Subcutaneous adipose tissue (tissue), 4 donors: ENCODE measurements around the gene SEC24C. TPM values are rescaled to one million over a fixed set of nuclear protein-coding genes. Genes with fewer than 3 reads are reported as not detected.

Experiments
- total RNA-seq, 4 donors: library from RNA; depleted of rRNA; stranded (reverse); fragments of >200 nt; gene quantifications; one replicate each; pipeline ENCODE4 v1.1.0, GENCODE V29; 2016
- TF ChIP-seq, protein P1 (sequence below): fragments of 450-650 bp; IDR thresholded peaks from one replicate; pipeline ENCODE4 v1.5.1; 2016; ENCODE audit warnings: low read depth, mild to moderate bottlenecking, control low read depth, antibody characterized with exemption, moderate library complexity

The SEC24C gene
- total RNA-seq, 4 donors from 2014 or later: 36.7 to 48.8 (median 40.1) TPM

DNA sequence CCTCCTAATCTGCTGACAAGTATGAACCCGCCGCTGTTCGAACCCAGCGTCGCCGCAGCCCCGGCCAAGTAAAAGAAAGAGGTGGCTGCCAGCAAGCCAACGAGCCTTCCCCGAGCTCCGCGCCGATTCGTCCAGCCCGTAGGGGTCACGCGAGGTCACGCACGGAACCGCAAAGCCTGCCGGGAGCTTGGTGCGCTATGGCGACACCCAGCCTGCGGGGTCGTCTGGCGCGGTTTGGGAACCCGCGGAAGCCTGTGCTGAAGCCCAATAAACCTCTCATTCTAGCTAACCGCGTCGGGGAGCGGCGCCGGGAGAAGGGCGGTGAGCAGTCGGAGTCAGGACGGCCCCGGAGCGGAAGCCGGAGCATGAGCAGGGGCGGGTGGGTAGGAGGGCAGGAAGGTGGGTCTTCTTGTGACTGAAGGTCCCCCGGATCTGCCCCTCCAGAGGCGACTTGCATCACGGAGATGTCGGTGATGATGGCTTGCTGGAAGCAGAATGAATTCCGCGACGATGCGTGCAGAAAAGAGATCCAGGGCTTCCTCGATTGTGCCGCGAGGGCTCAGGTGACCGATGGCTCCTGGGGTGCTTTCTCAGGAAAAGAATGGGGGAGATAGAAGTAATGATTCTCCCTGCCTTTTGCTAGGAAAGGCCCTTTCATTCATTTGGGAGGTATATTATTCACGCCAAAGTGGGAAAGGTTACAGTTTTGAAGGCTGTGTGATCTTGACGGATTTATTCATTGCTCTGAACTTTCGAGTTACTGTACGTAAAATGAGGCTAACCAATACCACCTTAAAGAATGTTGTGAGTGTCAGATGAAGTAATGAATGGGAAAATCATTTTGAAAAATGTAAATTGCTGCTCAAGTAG is 37.9 kb downstream of the SEC24C start, which contains the start of gene CHCHD1:
Gene CHCHD1, plus strand, starts transcription at position 170 of the 870 bp plus-strand sequence. Its CDS starts 28 bp downstream, at position 198.
- TF ChIP-seq, protein P1, sequence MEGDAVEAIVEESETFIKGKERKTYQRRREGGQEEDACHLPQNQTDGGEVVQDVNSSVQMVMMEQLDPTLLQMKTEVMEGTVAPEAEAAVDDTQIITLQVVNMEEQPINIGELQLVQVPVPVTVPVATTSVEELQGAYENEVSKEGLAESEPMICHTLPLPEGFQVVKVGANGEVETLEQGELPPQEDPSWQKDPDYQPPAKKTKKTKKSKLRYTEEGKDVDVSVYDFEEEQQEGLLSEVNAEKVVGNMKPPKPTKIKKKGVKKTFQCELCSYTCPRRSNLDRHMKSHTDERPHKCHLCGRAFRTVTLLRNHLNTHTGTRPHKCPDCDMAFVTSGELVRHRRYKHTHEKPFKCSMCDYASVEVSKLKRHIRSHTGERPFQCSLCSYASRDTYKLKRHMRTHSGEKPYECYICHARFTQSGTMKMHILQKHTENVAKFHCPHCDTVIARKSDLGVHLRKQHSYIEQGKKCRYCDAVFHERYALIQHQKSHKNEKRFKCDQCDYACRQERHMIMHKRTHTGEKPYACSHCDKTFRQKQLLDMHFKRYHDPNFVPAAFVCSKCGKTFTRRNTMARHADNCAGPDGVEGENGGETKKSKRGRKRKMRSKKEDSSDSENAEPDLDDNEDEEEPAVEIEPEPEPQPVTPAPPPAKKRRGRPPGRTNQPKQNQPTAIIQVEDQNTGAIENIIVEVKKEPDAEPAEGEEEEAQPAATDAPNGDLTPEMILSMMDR: no peak

DNA sequence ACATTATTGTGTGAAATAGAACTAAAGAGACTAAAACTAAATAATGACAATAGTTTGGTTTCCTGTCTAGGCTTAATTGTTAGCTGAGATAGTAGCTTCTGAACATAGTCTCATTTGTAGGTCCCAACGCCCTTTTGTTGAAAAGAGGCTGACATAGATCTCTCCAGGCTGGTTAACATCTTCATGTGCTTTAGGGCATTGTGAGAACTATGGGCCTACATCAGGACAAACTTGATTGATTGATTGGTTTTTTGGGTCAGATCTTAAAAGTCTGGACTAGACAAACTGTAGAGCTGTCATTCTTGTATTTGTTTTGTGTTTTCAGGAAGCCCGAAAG is 38.5 kb downstream of the SEC24C start:
- TF ChIP-seq, protein P1: no peak

DNA sequence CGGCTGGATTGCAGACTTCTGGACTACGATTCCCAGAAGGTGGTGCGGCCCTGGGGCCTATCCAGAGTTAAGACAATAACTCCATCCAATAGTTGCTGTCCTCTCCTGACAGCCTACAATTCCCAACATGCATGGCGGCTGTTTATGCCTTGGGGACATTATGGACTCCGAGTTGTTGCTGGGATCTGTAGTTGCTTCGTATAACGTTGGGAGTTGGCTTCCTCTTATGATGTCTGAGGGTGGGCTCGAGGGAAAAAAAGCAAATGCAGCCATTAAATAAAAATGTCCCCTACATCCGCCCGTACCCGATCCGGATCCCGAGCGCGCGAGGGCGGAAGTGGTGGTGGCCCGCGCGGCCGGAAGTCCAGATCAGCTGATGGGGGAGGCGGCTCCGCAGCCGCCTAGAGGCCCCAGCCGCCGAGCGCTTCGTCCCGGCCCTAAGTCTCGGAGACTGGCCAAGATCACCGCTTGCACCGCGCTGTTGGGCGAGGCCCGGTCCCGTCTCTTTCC is 41.1 kb downstream of the SEC24C start, which contains the start of gene ZSWIM8:
Gene ZSWIM8, plus strand, starts transcription at position 396 of the 510 bp plus-strand sequence. CDS start 273 bp downstream, outside the sequence.
- TF ChIP-seq, protein P1: no peak

DNA sequence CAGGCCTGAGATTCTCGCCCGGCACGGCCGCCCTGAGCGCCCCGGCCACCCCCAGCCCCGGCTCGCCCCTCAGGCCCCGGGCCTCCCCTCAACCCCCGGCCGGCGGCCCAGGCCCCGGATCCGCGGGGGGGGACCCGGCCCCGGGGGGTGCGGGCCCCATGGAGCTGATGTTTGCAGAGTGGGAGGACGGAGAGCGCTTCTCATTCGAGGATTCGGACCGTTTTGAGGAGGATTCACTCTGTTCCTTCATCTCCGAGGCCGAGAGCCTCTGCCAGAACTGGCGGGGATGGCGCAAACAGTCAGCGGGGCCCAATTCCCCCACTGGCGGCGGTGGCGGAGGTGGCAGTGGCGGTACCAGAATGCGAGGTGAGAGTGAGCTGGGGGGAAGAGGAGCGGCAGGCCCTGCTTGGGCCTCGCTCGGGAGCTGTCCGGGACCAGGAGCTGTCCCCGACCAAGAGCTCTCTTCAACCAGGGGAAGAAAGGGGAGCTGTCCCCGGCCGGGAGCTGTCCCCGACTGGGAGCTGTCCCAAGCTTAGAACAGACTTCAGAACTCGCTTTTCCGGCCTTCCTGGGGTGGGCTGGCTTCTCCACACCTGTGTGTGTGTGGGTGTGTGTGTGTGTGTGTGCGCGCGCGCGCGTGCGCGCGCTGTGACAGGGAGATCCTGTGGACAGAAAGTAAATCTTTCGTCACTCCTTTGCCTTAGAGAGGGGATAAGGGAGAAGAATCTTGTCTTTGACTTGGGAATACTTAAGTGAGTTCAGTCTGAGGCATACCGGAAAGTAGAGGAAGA is 41.7 kb downstream of the SEC24C start:
- TF ChIP-seq, protein P1: no peak

DNA sequence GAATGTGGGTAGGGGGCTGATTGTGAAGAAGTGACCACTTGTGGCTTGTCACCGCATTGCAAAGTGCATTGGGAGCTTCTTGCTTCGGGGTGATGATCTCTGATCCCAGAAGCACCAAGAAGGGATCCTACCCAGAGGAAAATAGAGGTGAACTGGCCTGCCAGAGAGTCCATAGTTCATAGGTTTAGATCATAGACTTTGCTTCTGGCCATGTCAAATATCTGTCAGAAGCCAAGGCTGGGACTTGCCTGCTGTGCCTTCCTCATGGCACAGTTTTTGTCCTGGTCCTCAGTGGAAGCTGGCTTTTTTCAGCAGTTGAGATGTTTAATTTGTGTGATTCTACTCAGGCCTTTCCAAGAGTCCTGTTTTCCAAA is 42.3 kb downstream of the SEC24C start:
- TF ChIP-seq, protein P1: no peak

DNA sequence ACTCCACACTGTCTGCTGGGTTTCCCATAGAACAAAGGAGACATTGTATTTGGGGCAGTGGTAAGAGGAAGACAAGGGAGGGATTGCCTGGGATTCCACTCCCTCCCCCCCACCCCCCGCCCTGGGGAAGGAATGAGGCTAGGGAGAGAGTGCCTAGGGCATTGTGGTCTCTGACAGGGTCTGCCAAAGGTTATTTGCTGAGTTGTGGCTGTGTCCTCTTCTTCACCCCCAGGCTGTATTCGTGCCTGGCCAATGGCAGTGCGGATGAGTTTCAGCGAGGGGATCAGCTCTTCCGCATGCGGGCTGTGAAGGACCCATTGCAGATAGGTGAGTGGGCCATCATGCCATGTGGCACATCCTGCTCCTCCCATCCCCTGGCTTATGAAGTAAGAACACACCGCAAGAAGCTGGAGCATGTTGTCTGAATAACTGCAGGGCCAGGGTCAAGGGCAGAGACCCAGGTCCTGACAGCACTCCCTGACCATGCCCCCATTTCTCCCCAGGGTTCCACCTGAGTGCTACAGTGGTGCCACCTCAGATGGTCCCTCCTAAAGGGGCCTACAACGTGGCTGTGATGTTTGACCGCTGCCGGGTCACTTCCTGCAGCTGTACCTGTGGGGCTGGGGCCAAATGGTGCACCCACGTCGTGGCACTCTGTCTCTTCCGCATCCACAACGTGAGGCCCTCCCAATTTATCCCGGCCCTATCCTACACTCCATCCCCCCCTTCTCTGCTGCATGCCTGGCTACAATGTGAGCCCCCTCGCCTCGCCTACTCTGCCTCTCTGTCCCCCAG is 44.9 kb downstream of the SEC24C start:
- TF ChIP-seq, protein P1: no peak
